DND-41 (cell line): ENCODE data around the gene USP24.

ENCODE experiments used
- ATAC-seq: fragments of 200-7000 bp; cut with Tn5 transposase; 3 replicates; pipeline ENCODE4 v1.9.1; 2021; ENCODE audit warnings: low read depth; ENCODE audit not compliant: insufficient read depth
- DNase-seq: peaks from one replicate; pipeline ENCODE4 v3.0.0-alpha.2; 2020
- H2AFZ ChIP-seq: 2 replicates; pipeline ENCODE4 v1.6.0; 2012; ENCODE audit warnings: low read depth, low read length
- H3K27ac ChIP-seq: 2 replicates; pipeline ENCODE4 v1.5.1; 2012; ENCODE audit warnings: low read length, inconsistent platforms
- H3K27me3 ChIP-seq: fragments of 200-600 bp; sonication (generic); 2 replicates; pipeline ENCODE4 v1.6.0; 2012; ENCODE audit warnings: low read length, mild to moderate bottlenecking, inconsistent platforms; ENCODE audit not compliant: insufficient read depth, poor library complexity
- H3K36me3 ChIP-seq: 2 replicates; pipeline ENCODE4 v1.5.1; 2012; ENCODE audit warnings: low read length, inconsistent platforms; ENCODE audit not compliant: insufficient read depth
- H3K4me1 ChIP-seq: 2 replicates; pipeline ENCODE4 v1.5.1; 2012; ENCODE audit warnings: mild to moderate bottlenecking, low read length; ENCODE audit not compliant: insufficient read depth
- H3K4me2 ChIP-seq: 2 replicates; pipeline ENCODE4 v1.6.0; 2012; ENCODE audit warnings: mild to moderate bottlenecking, moderate library complexity, low read length, inconsistent platforms; ENCODE audit not compliant: insufficient read depth
- H3K4me3 ChIP-seq, 2 experiments: fragments of 200-600 bp in 1 of 2; shearing (Covaris generic) in 1 of 2; 2 replicates each; pipeline ENCODE4 v1.5.1; 2012 to 2016; ENCODE audit warnings: inconsistent platforms in 2 of 2, low read length in 2 of 2, mild to moderate bottlenecking in 2 of 2, low read depth in 1 of 2, moderate library complexity in 1 of 2
- H3K79me2 ChIP-seq: 2 replicates; pipeline ENCODE4 v1.6.0; 2012; ENCODE audit warnings: low read length, inconsistent platforms; ENCODE audit not compliant: insufficient read depth
- H3K9ac ChIP-seq: 2 replicates; pipeline ENCODE4 v1.6.0; 2012; ENCODE audit warnings: low read depth, mild to moderate bottlenecking, inconsistent platforms, low read length, moderate library complexity
- H3K9me3 ChIP-seq: 2 replicates; pipeline ENCODE4 v1.5.1; 2012; ENCODE audit warnings: low read length, moderate library complexity, mild to moderate bottlenecking, inconsistent platforms; ENCODE audit not compliant: insufficient read depth, severe bottlenecking
- H4K20me1 ChIP-seq: 2 replicates; pipeline ENCODE4 v1.6.0; 2012; ENCODE audit warnings: low read length; ENCODE audit not compliant: insufficient read depth
- CTCF ChIP-seq: IDR thresholded peaks from 2 replicates; pipeline ENCODE4 v1.5.1; 2012; ENCODE audit warnings: borderline replicate concordance, low read length, moderate library complexity, mild to moderate bottlenecking; ENCODE audit not compliant: poor library complexity, severe bottlenecking; ENCODE audit errors: extremely low read depth
- EZH2 ChIP-seq: IDR thresholded peaks from 3 replicates; pipeline ENCODE4 v1.6.1; 2012; ENCODE audit warnings: borderline replicate concordance, low read depth, mild to moderate bottlenecking, moderate library complexity, low read length, inconsistent platforms; ENCODE audit not compliant: severe bottlenecking

Gene USP24

DNA sequence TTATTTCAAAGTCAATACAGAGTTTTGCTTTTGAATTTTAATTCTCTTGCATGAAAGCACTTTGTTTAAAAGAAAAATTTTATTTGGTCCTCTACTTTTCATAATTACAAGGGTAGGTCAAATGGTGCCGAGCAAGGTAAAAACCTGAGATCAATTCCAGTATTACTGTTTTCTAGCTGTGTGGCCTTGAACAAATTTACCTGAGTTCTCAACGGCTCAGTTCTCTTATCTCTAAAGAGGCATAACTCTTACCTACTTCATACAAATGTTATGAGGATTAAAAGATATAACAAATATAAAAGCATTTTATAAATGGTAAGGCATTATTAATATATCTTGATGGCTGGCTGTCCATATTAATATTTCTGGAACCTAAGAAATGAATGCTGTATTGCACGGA lies 42.5 kb downstream of the USP24 start:
- DNase-seq, result no peak
- Histone ChIP-seq H3K79me2 (no peaks in the 10 kb centered on the region; the same call in 1 of the 2 replicates), H2AFZ (no peak overlapping the region), H3K9me3 (no peaks in the 10 kb centered on the region), H3K4me2 (no peak overlapping the region), H3K27me3 (no peaks in the 10 kb centered on the region), H4K20me1 (peaks cover 3% of the 10 kb centered on the region; the same call in 1 of the 2 replicates), H3K4me1 (no peaks in the 10 kb centered on the region), H3K9ac (no peak overlapping the region), H3K36me3 (peaks cover 61% of the 10 kb centered on the region), H3K4me3 (no peak overlapping the region), H3K27ac (no peak overlapping the region)
- ATAC-seq, result no peak
- TF ChIP-seq CTCF, result no peak
- TF ChIP-seq EZH2, result no peak

DNA sequence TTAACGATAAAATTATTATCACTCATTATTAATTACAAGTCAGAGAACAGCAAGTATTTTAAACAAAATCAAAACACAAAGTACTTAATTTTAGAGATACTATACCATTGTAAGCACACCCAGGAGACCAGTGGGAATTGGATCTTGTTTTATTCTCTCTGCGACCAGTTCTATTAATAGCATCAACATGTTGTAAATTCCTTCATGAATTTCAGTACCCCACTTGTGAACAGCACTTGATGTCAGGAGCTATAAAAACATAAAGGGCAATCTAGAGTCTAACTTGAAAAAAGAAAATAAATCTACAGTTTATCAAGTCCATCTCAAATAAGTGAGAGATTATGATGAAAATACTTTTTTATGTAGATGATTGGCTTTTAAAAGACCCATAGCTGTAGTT lies 42.9 kb downstream of the USP24 start:
- H3K27me3 ChIP-seq, result no peaks in the 10 kb centered on the region
- H3K4me1 ChIP-seq, result no peaks in the 10 kb centered on the region
- H3K9me3 ChIP-seq, result no peaks in the 10 kb centered on the region
- DNase-seq (no peak), ATAC-seq (no peak)
- H3K4me3 ChIP-seq, result no peak overlapping the region
- H3K4me2 ChIP-seq, result no peak overlapping the region
- peaks cover 3% of the 10 kb centered on the region; the same call in 1 of the 2 replicates for H4K20me1 ChIP-seq
- H2AFZ ChIP-seq, result no peak overlapping the region
- no peak overlapping the region for H3K9ac ChIP-seq
- H3K36me3 ChIP-seq, result peaks cover 64% of the 10 kb centered on the region
- no peak overlapping the region for H3K27ac ChIP-seq
- H3K79me2 ChIP-seq, result no peaks in the 10 kb centered on the region; the same call in 1 of the 2 replicates
- TF ChIP-seq CTCF, result no peak
- no peak for TF ChIP-seq EZH2

DNA sequence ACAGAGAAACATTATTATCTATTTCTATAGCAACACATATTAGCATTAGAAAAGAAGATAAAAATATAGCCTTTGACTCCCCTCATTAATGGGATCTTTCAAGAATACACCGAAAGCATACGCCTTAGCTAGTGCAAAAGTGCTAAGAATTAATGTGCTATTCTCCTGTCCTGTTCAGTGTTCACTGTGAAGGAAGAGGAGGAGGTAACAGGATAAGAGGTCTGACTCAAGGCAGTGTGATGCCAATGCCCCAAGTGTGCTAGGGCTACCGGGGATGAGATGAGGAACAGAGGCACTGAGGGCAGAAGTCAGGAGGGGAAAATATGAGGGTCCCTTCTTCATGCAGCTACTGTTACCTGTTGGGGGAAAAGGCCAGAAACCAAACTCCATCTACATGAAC lies 43.5 kb downstream of the USP24 start:
- TF ChIP-seq CTCF (no peak), EZH2 (no peak)
- no peaks in the 10 kb centered on the region for H3K4me1 ChIP-seq
- no peak for DNase-seq
- no peaks in the 10 kb centered on the region for H3K9me3 ChIP-seq
- H4K20me1 ChIP-seq, result peaks cover 3% of the 10 kb centered on the region; the same call in 1 of the 2 replicates
- H3K27me3 ChIP-seq, result no peaks in the 10 kb centered on the region
- no peak for ATAC-seq
- no peaks in the 10 kb centered on the region; the same call in 1 of the 2 replicates for H3K79me2 ChIP-seq
- peaks cover 64% of the 10 kb centered on the region for H3K36me3 ChIP-seq
- no peak overlapping the region for H2AFZ ChIP-seq
- H3K9ac ChIP-seq, result no peak overlapping the region
- no peak overlapping the region for H3K4me2 ChIP-seq
- no peak overlapping the region for H3K4me3 ChIP-seq
- H3K27ac ChIP-seq, result no peak overlapping the region

- H3K4me3 ChIP-seq, result no peak overlapping the region
- no peak overlapping the region for H3K4me2 ChIP-seq
- DNase-seq (no peak), ATAC-seq (no peak)
- no peaks in the 10 kb centered on the region for H3K27me3 ChIP-seq
- no peaks in the 10 kb centered on the region for H3K9me3 ChIP-seq
- no peaks in the 10 kb centered on the region for H3K4me1 ChIP-seq
- H2AFZ ChIP-seq, result no peak overlapping the region
- H3K9ac ChIP-seq, result no peak overlapping the region
- peaks cover 70% of the 10 kb centered on the region for H3K36me3 ChIP-seq
- H3K79me2 ChIP-seq, result no peaks in the 10 kb centered on the region; the same call in 1 of the 2 replicates
- no peak overlapping the region for H3K27ac ChIP-seq
- TF ChIP-seq EZH2, result no peak
- no peak for TF ChIP-seq CTCF
- H4K20me1 ChIP-seq, result peaks cover 3% of the 10 kb centered on the region; the same call in 1 of the 2 replicates
Observed at GRCh38 chr1:55170426-55170825, 44.7 kb downstream of the USP24 start.
